Measurements from ENCODE around the gene AZIN2.
"Not testable (repeated sequence)": the region's sequence is repeated elsewhere in the genome, so short reads cannot be mapped to it uniquely, and the experiment has no call there.

The AZIN2 gene

GRCh38 chr1:33096363-33097005 lies 15.5 kb downstream of the AZIN2 start:
- no peak for DNase-seq

- no peak for DNase-seq
Measured at GRCh38 chr1:33097137-33097611, 16.2 kb downstream of the AZIN2 start.

GRCh38 chr1:33097762-33098161 lies 16.8 kb downstream of the AZIN2 start:
- no peak for DNase-seq

- peak; percentile 29 for DNase-seq
Measured at GRCh38 chr1:33098371-33098770, 17.4 kb downstream of the AZIN2 start.

- peak; percentile 89 for DNase-seq
Measured at GRCh38 chr1:33099290-33100118, 18.6 kb downstream of the AZIN2 start.

GRCh38 chr1:33100119-33100415 lies 19.1 kb downstream of the AZIN2 start:
- DNase-seq: not testable (repeated sequence)

- DNase-seq: no peak
Measured at GRCh38 chr1:33110477-33110876, 29.5 kb downstream of the AZIN2 start.

GRCh38 chr1:33111965-33112364 lies 31.0 kb downstream of the AZIN2 start:
- DNase-seq: no peak

GRCh38 chr1:33117440-33118085 lies 36.6 kb downstream of the AZIN2 start:
- DNase-seq: no peak

- no peak for DNase-seq
Measured at GRCh38 chr1:33118274-33118673, 37.3 kb downstream of the AZIN2 start.

GRCh38 chr1:33119050-33119449 lies 38.1 kb downstream of the AZIN2 start:
- no peak for DNase-seq

- DNase-seq: no peak
Measured at GRCh38 chr1:33119532-33120217, 38.7 kb downstream of the AZIN2 start.

- DNase-seq: no peak
Measured at GRCh38 chr1:33120436-33121231, 39.7 kb downstream of the AZIN2 start.

GRCh38 chr1:33121728-33122127 lies 40.8 kb downstream of the AZIN2 start:
- DNase-seq: no peak

GRCh38 chr1:33122483-33123178 lies 41.7 kb downstream of the AZIN2 start:
- no peak for DNase-seq

- no peak for DNase-seq
Measured at GRCh38 chr1:33123266-33123665, 42.3 kb downstream of the AZIN2 start.

- DNase-seq: not testable (repeated sequence)
Measured at GRCh38 chr1:33124647-33125046, 43.7 kb downstream of the AZIN2 start.

GRCh38 chr1:33126411-33127000 lies 45.6 kb downstream of the AZIN2 start:
- DNase-seq: no peak

GRCh38 chr1:33127001-33127823 lies 46.3 kb downstream of the AZIN2 start:
- DNase-seq: peak; percentile 100

- DNase-seq: no peak
Measured at GRCh38 chr1:33128781-33129180, 47.8 kb downstream of the AZIN2 start.

All from activated CD4-positive, alpha-beta T cell treated with anti-CD3 and anti-CD28 coated beads, Interleukin-2, amount 50 U/mL, for 16 hours (primary cell).